Esophagus squamous epithelium (tissue), 5 donors: Measurements from ENCODE around the gene RIMBP2. TPM values are rescaled to one million over a fixed set of nuclear protein-coding genes. Genes with fewer than 3 reads are reported as not detected.

ENCODE experiments used
- DNase-seq: peaks from one replicate; lab custom pipeline; 2025; lab: John Stamatoyannopoulos, UW
- H3K27ac ChIP-seq, 4 donors: fragments of 200-600 bp; sonication (generic); one replicate each; pipeline ENCODE4 v1.5.1; 2016 to 2019; ENCODE audit warnings: mild to moderate bottlenecking in 1 of 4
- H3K27me3 ChIP-seq, 4 donors: fragments of 200-600 bp; sonication (generic); 1 replicate in 3 of 4; 2 replicates in 1 of 4; pipeline versions ENCODE4 v1.5.1 to v1.6.0; 2017 to 2021; ENCODE audit warnings: antibody characterized with exemption in 1 of 4
- H3K36me3 ChIP-seq, 3 donors: fragments of 200-600 bp; sonication (generic); one replicate each; pipeline ENCODE4 v1.5.1; 2016 to 2019
- H3K4me1 ChIP-seq, 3 donors: fragments of 200-600 bp; sonication (generic); one replicate each; pipeline ENCODE4 v1.5.1; 2017 to 2019
- H3K4me3 ChIP-seq, 4 donors: fragments of 200-600 bp; sonication (generic); 1 replicate in 3 of 4; 2 replicates in 1 of 4; pipeline ENCODE4 v1.5.1; 2016 to 2019; ENCODE audit warnings: mild to moderate bottlenecking in 2 of 4, moderate library complexity in 1 of 4
- H3K9me3 ChIP-seq, 3 donors: fragments of 200-600 bp; sonication (generic); one replicate each; pipeline ENCODE4 v1.5.1; 2016 to 2019
- CTCF ChIP-seq, 6 experiments: fragments of 450-650 bp in 4 of 6; fragments of 200-600 bp in 2 of 6; sonication (generic) in 2 of 6; IDR thresholded peaks; one replicate each; pipeline ENCODE4 v1.5.1; 2016 to 2019; ENCODE audit warnings: antibody characterized with exemption in 6 of 6, mild to moderate bottlenecking in 4 of 6, moderate library complexity in 4 of 6
- POLR2A ChIP-seq, 4 donors: fragments of 450-650 bp; IDR thresholded peaks; one replicate each; pipeline ENCODE4 v1.6.1; 2017; ENCODE audit warnings: antibody characterized with exemption in 4 of 4, mild to moderate bottlenecking in 4 of 4, moderate library complexity in 3 of 4
- WGBS, 2 donors: methylation state at CpG; one replicate each; pipeline ENCODE4 v1.1.5; 2018; 5-methylcytosine and 5-hydroxymethylcytosine counted together
- intact Hi-C: fragments of 100-400 bp; cut with DNase I; formaldehyde crosslinking; loops from one replicate; pipeline ENCODE4 v1.15.0; 2022
- total RNA-seq, 4 donors: library from RNA; depleted of rRNA; stranded (reverse); fragments of >200 nt; gene quantifications; one replicate each; pipeline ENCODE4 v1.1.0, GENCODE V29; 2016
- donor health status: DM: yes; HTN: yes; CAD: no.

The RIMBP2 gene
- total RNA-seq, 4 donors from 2014 or later, result 0.08 to 0.76 (median 0.46) TPM

- no peaks in the 10 kb centered on the region for H3K4me1 ChIP-seq
- H3K4me3 ChIP-seq, result no peak overlapping the region
- no peaks in the 10 kb centered on the region for H3K27me3 ChIP-seq
- H3K27ac ChIP-seq, result no peak overlapping the region
- peaks cover 0 to 7% (median 3%) of the 10 kb centered on the region in 3 donors for H3K9me3 ChIP-seq
- 80 to 87% methylated on average over 13 of the region's 13 CpGs for WGBS, 2 donors
- H3K36me3 ChIP-seq, result no peaks in the 10 kb centered on the region
- TF ChIP-seq POLR2A (IDR thresholded peaks at IDR 0.05) (no peak), CTCF (IDR thresholded peaks at IDR 0.05) (no peak)
- intact Hi-C loops, result no loop called here
- DNase-seq, result no peak
These were observed 168.5 kb downstream of the RIMBP2 start for GRCh38 chr12:130547480-130548155.

GRCh38 chr12:130546494-130546893 lies 169.6 kb downstream of the RIMBP2 start:
- WGBS, 2 donors, result 77 to 89% methylated on average over 9 to 11 of the region's 11 CpGs
- Histone ChIP-seq H3K9me3 (peaks cover 0 to 3% (median 3%) of the 10 kb centered on the region in 3 donors), H3K27ac (no peak overlapping the region), H3K27me3 (no peaks in the 10 kb centered on the region), H3K36me3 (no peaks in the 10 kb centered on the region), H3K4me3 (no peak overlapping the region), H3K4me1 (no peaks in the 10 kb centered on the region)
- intact Hi-C loops, result no loop called here
- DNase-seq, result no peak
- TF ChIP-seq CTCF (IDR thresholded peaks at IDR 0.05), result no peak
- no peak for TF ChIP-seq POLR2A (IDR thresholded peaks at IDR 0.05)

GRCh38 chr12:130545475-130545874 lies 170.6 kb downstream of the RIMBP2 start:
- TF ChIP-seq CTCF (IDR thresholded peaks at IDR 0.05), result no peak
- TF ChIP-seq POLR2A (IDR thresholded peaks at IDR 0.05), result no peak
- intact Hi-C loops, result no loop called here
- 65 to 74% methylated on average over 16 to 17 of the region's 17 CpGs for WGBS, 2 donors

GRCh38 chr12:130540376-130540775 lies 175.7 kb downstream of the RIMBP2 start:
- H3K4me3 ChIP-seq, result no peak overlapping the region
- H3K36me3 ChIP-seq, result no peaks in the 10 kb centered on the region
- no peaks in the 10 kb centered on the region for H3K27me3 ChIP-seq
- intact Hi-C loops, result no loop called here
- DNase-seq, result no peak
- no peak overlapping the region for H3K27ac ChIP-seq
- TF ChIP-seq CTCF (IDR thresholded peaks at IDR 0.05) (no peak), POLR2A (IDR thresholded peaks at IDR 0.05) (no peak)
- H3K9me3 ChIP-seq, result no peaks in the 10 kb centered on the region
- WGBS, 2 donors, result 69 to 84% methylated on average over 6 of the region's 6 CpGs
- no peaks in the 10 kb centered on the region for H3K4me1 ChIP-seq

More at GRCh38 chr12:130545475-130545874, 170.6 kb downstream of the RIMBP2 start:
- Histone ChIP-seq H3K4me1 (no peaks in the 10 kb centered on the region), H3K36me3 (no peaks in the 10 kb centered on the region), H3K9me3 (no peaks in the 10 kb centered on the region), H3K27me3 (no peaks in the 10 kb centered on the region), H3K27ac (no peak overlapping the region), H3K4me3 (no peak overlapping the region)
- DNase-seq, result no peak

- intact Hi-C loops, result no loop called here
- H3K4me1 ChIP-seq, result no peaks in the 10 kb centered on the region
- DNase-seq, result no peak
- no peak overlapping the region for H3K4me3 ChIP-seq
- no peaks in the 10 kb centered on the region for H3K27me3 ChIP-seq
- 73 to 78% methylated on average over 10 to 13 of the region's 17 CpGs for WGBS, 2 donors
- H3K36me3 ChIP-seq, result no peaks in the 10 kb centered on the region
- H3K27ac ChIP-seq, result no peak overlapping the region
- H3K9me3 ChIP-seq, result no peaks in the 10 kb centered on the region
- no peak for TF ChIP-seq POLR2A (IDR thresholded peaks at IDR 0.05)
- TF ChIP-seq CTCF (IDR thresholded peaks at IDR 0.05), result no peak
These were observed 177.6 kb downstream of the RIMBP2 start for GRCh38 chr12:130538343-130539095.
